NCI-H128 (cell line): ENCODE measurements around the gene SFXN5.
"Not testable (repeated sequence)": the region's sequence is repeated elsewhere in the genome, so short reads cannot be mapped to it uniquely, and the experiment has no call there.

Experiments
- DNase-seq: peaks from one replicate; lab custom pipeline; 2025; ENCODE audit not compliant: unreplicated experiment; lab: John Stamatoyannopoulos, UW

Gene SFXN5

GRCh38 chr2:73078457-73079411 lies 7.2 kb upstream of the SFXN5 start:
- no peak for DNase-seq

- no peak for DNase-seq
Observed at GRCh38 chr2:73077424-73077795, 5.9 kb upstream of the SFXN5 start.

DNA sequence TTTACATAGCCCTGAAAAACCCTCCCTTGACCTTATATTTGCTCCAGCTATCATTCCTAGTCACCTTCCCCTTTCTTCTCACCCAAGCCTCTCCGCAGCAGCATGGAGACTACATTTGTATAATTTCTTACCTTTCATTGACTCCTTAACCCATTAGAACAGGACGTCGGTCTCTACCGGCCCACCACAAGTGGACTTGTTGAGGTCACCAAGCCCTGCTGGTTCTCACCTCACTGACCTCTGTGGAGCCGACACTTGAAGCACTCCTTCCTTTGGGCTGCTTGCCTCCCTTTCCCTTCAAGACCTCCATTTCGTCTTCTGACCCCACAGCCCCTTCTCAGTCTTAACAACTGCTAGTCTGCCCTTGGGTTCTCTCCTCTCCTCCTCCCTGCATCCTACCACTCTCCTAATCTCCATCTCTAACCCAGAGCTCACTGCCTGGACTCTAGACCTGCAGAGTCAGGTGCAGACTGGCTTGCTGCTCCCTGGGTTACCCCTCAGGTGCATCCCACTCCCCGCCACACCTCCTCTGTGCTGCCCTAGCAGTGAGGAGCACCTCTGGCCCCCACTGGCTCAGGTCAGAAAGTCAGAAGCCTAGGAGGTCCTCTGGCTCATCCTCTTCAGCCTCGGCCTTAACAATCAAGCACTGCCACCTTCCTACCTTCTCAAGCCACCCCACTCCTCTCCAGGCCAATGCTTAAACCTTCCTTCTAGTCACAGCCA lies 5.3 kb upstream of the SFXN5 start:
- no peak for DNase-seq

GRCh38 chr2:73075477-73076373 lies 4.2 kb upstream of the SFXN5 start:
- no peak for DNase-seq

DNA sequence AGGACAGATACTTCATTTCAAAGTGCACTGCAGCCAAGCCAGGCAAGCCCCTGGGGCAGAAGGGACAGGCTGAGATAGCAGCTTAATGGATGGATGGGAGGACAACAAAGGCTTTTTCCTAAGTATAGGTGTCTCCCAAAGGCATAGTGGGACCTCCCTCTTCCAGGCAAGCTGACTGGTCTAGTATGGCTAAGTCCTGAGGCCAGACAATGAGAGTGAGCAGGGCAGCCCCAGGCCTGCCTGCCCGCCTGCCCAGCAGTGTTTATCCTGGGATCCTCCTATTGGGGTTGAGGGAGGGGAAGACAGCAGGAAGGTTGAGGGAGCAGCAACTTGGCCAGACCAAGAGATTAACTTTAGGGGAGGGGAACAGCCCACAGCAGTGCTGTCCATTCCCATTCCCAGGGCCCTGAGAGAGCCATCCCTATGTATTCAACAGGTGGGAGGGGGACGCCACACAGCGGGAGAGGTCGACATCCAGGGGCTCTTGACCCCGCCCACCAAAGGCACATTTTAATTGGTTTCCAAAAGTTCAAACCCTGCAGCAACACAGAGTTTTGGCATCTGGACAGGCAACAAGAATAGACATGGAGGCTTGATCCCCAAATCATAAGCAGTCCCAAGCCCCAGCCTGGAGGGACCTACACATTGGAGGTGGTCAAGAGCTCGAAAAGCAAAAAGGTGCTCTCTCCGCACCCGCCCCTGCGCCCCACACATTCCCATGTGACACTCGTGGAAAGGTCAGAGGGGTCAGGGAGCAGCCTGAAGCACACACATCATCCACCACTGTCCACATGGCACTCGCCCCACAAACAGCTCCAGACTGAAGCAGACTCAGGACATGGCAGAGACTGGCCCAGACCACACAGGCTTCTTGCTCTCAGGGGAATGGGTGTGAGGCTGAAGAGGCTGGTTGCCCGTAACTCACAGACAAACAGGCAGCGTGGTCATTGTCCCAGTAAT lies 2.9 kb upstream of the SFXN5 start:
- no peak for DNase-seq

DNA sequence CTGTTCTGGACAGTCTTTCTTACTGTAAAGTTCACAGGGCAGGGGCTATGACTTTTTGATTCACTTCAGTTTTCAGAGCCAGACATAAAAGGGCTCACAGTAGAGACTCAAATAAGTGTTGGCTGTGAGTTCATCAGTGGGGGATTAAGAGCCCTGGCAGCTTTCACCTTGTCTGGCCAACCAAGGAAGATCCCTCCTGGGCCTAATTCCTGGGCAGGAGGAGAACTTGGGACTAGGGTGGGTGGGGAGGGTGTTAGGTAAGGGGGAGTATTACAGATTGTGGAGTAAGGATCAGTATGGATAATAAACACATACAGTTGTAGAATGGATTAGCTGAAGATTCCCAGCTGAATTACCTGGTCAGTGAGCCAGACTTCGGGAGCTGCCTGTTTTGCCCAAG lies 904 bp upstream of the SFXN5 start:
- DNase-seq: no peak

DNA sequence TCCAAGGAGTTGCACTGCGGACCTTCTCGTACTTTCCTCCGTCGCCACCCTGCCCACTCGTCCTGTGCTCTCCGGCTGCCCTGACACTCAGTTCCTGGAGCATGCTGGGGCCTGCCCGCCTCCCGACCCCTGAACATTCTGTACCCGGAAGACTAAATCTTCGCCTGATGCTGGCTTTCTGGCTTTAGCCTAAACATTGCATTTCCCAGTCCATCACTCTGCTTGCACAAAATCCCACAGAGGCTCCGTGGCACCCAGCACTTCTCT lies 550 bp upstream of the SFXN5 start:
- DNase-seq: no peak

GRCh38 chr2:73070643-73071359 lies 711 bp downstream of the SFXN5 start:
- no peak for DNase-seq

- DNase-seq: no peak
Observed at GRCh38 chr2:73069855-73070642, 1.5 kb downstream of the SFXN5 start.

DNA sequence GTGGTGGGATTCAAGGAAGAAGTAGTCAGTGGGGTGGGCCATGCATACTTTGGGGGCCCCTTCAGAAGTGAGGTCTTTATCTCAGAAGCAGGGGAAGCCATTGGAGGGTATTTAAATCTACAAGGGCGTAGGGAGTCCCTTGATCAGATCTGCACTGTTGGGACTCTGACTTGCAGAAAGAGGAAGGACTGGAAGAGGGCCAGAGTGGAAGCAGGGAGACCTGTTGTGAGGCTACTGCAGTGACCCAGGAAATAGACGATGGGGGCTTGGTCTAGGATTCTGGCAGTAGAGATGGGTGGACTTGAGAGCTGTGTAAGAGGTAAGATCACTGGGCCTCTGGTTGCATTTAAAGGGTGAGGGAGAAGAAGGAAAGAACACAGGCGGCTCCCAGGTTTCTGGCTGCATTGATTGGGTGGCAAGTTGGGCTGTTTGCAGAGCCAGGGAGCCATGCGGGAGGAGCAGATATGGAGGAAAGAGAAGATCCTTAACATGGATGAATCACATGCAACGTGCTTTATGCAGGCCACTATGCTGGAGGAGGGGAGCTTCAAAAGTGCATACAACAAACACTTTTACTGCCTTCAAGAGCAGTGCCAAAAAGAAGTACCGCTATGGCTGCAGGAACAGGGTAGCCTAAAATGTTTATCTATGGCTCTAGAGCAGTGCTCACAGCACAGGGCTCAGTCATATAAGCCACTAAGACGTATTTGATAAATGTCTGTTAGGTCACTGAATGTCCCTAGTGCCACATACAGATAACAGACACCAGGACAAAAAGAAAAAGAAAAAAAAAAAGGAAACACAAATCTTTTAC lies 2.3 kb downstream of the SFXN5 start:
- no peak for DNase-seq

DNA sequence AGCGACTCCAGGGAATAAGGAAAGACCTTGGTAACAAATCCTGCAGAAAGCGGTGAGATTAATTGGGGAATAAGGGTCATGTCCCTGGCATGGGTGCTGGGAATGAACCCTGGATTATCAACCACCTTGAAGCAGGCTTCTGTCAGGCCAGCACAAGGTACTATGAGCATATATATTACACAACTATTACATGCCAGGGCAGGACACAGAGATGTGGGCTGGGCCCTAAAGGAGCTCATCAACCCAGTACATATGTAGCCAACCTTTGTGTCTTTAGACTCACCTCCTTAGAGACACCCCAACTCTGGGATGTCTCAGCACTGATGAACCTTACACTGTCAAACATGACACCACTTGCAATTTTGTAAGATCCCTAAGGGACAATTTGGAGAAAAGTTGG lies 3.4 kb downstream of the SFXN5 start:
- DNase-seq: no peak

DNA sequence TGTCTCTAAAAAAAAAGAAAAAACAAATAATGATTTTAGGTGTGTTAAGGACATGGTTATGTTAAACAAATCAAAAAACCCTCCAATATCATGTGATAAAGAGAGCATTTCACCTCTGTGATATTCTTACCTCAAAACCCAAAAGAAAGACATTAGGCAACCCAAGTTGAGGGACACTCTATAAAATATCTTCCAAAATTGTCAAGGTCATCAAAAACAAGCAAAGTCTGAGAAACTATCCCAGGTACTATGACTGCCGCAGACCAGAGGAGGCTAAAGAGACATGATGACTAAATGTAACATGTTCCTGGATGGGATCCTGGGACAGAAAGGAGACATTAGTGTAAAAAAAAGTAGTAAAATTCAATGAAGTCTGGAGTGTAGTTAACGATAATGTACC lies 4.5 kb downstream of the SFXN5 start:
- DNase-seq: no peak

DNA sequence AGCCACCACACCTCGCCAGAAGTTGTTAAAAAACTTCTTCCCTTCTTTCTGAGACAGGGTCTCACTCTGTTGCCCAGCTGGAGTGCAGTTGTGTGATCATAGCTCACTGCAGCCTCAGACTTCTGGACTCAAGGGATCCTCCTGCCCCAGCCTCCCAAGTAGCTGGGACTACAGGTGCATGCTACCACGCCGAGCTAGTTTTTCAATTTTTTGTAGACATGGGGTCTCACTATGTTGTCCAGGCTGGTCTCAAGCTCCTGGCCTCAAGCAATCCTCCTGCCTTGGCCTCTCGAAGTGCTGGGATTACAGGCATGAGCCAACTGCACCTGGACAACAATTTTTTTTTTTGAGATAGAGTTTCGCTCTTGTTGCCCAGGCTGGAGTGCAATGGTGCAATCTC lies 6.4 kb downstream of the SFXN5 start:
- DNase-seq: not testable (repeated sequence)

DNA sequence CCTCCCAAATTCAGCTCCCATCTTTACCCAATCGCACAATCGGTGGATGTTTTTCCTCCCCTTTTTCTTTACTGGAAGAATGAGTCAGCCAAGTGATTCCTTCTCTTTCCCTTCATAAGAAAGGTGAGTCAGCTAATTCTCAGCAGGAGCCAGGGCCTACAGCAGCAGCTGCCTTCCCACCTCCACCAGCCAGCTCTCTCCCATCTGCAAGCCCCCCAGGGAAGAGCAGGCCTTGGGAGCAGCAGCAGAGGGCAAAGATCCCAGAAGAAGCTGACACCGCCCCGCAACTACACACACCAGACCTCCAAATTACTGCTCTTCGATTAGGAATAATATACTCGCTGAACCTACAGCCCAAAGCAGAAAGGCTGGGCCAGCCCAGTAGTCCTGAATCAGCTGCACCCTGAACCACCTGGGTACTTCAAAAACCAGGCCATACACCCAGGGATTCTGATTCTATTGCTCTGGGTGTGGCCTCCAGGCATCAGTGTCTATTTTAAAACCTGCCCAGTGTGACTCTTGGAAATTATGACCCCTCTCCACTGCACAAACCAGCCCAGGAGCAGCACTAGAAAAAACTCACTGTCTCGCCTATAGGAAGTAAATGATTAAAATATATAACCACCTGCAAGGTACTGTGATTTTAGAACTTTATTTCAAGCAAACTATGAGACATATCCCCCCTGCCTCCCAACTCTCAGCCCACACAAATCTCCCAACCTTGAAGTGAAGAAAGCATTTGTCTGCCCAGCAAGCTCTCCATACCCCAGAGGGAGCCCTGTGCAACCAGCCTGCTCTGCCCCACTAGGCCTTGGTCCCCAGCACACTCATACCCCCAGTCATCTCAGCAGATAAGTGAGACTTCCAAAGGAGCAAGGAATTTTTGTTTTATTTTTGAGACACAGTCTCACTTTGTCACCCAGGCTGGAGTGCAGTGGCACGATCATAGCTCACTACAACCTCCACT lies 7.3 kb downstream of the SFXN5 start:
- DNase-seq: no peak

GRCh38 chr2:73063472-73063871 lies 8.0 kb downstream of the SFXN5 start:
- no peak for DNase-seq

- no peak for DNase-seq
Observed at GRCh38 chr2:73059106-73059505, 12.4 kb downstream of the SFXN5 start.

GRCh38 chr2:73054980-73055379 lies 16.5 kb downstream of the SFXN5 start:
- no peak for DNase-seq
